ENCODE data around the gene CALCOCO2. TPM values are rescaled to one million over a fixed set of nuclear protein-coding genes. Genes with fewer than 3 reads are reported as not detected.

CALCOCO2 gene
- total and polyA plus RNA-seq, 2 of the 13 experiments (the other 11 are each of a cell fraction or from before 2014, with no cell fraction given): 72.9 to 111 TPM

DNA sequence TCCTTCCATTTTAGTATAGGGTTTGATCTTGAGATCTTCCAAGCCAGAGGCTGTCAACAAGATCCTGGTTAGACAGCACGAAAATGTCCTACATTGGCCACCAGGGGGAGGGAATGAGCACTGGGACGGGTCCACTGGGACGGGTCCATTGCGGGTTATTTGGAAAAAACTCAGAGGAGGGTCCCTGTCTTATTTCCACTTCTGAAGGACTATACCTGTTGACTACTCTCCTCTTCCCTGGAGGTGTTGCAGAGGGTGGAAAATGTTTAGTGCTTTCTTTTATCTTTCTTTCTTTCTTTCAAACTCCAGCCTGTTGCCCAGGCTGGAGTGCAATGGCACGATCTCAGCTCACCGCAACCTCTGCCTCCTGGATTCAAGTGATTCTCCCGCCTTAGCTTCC is 16.3 kb upstream of the CALCOCO2 start (continued):
- peak; percentile 66; the same call in 1 of the 2 replicates for TF ChIP-seq ZNF614 (CRISPR knock-in tag; IDR thresholded peaks at IDR 0.05; ENCODE audit: borderline replicate concordance)
- TF ChIP-seq ZNF367 (CRISPR knock-in tag; IDR thresholded peaks at IDR 0.05; ENCODE audit: borderline replicate concordance): no peak
- TF ChIP-seq, protein P1, sequence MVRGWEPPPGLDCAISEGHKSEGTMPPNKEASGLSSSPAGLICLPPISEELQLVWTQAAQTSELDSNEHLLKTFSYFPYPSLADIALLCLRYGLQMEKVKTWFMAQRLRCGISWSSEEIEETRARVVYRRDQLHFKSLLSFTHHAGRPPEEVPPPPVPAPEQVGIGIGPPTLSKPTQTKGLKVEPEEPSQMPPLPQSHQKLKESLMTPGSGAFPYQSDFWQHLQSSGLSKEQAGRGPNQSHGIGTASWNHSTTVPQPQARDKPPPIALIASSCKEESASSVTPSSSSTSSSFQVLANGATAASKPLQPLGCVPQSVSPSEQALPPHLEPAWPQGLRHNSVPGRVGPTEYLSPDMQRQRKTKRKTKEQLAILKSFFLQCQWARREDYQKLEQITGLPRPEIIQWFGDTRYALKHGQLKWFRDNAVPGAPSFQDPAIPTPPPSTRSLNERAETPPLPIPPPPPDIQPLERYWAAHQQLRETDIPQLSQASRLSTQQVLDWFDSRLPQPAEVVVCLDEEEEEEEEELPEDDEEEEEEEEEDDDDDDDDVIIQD (CRISPR knock-in tag; IDR thresholded peaks at IDR 0.05; ENCODE audit: low read depth): 0 out of 2 replicates have a peak, but pooled peaks have one; percentile 20
- TF ChIP-seq, protein P2, sequence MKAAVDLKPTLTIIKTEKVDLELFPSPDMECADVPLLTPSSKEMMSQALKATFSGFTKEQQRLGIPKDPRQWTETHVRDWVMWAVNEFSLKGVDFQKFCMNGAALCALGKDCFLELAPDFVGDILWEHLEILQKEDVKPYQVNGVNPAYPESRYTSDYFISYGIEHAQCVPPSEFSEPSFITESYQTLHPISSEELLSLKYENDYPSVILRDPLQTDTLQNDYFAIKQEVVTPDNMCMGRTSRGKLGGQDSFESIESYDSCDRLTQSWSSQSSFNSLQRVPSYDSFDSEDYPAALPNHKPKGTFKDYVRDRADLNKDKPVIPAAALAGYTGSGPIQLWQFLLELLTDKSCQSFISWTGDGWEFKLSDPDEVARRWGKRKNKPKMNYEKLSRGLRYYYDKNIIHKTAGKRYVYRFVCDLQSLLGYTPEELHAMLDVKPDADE (CRISPR knock-in tag; IDR thresholded peaks at IDR 0.05): no peak
- TF ChIP-seq, protein P3, sequence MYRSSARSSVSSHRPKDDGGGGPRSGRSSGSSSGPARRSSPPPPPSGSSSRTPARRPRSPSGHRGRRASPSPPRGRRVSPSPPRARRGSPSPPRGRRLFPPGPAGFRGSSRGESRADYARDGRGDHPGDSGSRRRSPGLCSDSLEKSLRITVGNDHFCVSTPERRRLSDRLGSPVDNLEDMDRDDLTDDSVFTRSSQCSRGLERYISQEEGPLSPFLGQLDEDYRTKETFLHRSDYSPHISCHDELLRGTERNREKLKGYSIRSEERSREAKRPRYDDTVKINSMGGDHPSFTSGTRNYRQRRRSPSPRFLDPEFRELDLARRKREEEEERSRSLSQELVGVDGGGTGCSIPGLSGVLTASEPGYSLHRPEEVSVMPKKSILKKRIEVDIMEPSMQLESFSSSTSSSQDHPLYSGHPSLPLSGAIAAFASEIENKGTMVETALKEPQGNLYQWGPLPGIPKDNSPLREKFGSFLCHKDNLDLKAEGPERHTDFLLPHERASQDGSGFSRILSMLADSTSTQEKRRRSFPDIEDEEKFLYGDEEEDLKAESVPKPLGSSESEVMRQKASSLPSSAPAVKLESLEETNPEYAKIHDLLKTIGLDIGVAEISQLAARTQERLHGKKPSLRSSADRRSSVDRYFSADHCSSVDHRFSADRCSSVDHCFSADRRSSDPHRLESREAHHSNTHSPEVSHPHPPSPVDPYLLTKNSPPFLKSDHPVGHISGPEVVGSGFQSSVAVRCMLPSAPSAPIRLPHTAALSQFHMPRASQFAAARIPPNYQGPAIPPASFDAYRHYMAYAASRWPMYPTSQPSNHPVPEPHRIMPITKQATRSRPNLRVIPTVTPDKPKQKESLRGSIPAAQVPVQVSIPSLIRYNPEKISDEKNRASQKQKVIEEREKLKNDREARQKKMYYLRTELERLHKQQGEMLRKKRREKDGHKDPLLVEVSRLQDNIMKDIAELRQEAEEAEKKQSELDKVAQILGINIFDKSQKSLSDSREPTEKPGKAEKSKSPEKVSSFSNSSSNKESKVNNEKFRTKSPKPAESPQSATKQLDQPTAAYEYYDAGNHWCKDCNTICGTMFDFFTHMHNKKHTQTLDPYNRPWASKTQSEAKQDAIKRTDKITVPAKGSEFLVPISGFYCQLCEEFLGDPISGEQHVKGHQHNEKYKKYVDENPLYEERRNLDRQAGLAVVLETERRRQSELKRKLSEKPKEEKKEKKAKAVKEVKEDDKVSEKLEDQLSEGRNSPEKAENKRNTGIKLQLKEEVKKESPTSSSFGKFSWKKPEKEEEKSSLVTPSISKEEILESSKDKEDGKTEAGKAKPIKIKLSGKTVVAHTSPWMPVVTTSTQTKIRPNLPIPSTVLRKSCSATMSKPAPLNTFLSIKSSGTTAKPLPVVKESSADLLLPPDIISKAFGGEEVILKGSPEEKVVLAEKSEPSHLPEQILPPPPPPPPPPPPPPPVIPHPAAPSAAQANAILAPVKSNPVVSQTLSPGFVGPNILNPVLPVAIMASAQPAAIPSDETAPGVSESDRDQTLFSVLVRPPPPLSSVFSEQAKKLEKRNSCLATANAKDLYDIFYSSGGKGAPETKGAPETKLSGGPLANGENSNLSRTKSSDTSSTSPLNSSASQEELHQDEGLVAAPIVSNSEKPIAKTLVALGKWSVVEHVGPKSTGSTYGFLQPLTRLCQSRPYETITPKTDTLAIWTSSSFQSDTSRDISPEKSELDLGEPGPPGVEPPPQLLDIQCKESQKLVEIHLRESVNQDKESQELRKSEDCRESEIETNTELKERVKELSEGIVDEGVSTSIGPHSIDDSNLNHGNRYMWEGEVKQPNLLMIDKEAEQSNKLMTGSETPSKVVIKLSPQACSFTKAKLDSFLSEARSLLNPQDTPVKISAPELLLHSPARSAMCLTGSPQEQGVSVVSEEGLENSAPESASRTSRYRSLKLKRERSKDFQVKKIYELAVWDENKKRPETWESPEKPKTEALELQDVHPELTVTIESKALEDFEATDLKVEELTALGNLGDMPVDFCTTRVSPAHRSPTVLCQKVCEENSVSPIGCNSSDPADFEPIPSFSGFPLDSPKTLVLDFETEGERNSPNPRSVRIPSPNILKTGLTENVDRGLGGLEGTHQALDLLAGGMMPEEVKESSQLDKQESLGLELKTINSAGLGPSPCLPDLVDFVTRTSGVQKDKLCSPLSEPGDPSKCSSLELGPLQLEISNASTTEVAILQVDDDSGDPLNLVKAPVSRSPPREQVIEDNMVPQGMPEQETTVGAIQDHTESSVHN (CRISPR knock-in tag; IDR thresholded peaks at IDR 0.05): no peak
- no peak for TF ChIP-seq IKZF4 (CRISPR knock-in tag; IDR thresholded peaks at IDR 0.05; ENCODE audit: borderline replicate concordance, low read depth, not compliant biosample characterization)
- TF ChIP-seq ARNT2 (CRISPR knock-in tag; IDR thresholded peaks at IDR 0.05; ENCODE audit: low read depth): no peak
- TF ChIP-seq, protein P4, sequence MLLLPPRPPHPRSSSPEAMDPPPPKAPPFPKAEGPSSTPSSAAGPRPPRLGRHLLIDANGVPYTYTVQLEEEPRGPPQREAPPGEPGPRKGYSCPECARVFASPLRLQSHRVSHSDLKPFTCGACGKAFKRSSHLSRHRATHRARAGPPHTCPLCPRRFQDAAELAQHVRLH (CRISPR knock-in tag; IDR thresholded peaks at IDR 0.05; ENCODE audit: borderline replicate concordance, low read depth): no peak
- no peak for TF ChIP-seq ZNF749 (CRISPR knock-in tag; IDR thresholded peaks at IDR 0.05; ENCODE audit: borderline replicate concordance)
- TF ChIP-seq NFKBIZ (CRISPR knock-in tag; IDR thresholded peaks at IDR 0.05): no peak; the same call in 1 of the 2 replicates
- no peak for TF ChIP-seq FOXM1 (CRISPR knock-in tag; IDR thresholded peaks at IDR 0.05)
- 0 out of 2 replicates have a peak, but pooled peaks have one; percentile 32 for TF ChIP-seq ZNF501 (CRISPR knock-in tag; IDR thresholded peaks at IDR 0.05)
- TF ChIP-seq, protein P5, sequence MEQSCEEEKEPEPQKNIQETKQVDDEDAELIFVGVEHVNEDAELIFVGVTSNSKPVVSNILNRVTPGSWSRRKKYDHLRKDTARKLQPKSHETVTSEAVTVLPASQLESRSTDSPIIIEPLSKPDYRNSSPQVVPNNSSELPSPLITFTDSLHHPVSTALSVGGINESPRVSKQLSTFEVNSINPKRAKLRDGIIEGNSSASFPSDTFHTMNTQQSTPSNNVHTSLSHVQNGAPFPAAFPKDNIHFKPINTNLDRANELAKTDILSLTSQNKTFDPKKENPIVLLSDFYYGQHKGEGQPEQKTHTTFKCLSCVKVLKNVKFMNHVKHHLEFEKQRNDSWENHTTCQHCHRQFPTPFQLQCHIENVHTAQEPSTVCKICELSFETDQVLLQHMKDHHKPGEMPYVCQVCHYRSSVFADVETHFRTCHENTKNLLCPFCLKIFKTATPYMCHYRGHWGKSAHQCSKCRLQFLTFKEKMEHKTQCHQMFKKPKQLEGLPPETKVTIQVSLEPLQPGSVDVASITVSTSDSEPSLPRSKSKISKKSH (CRISPR knock-in tag; IDR thresholded peaks at IDR 0.05; ENCODE audit: borderline replicate concordance): no peak
- peak; percentile 97 for TF ChIP-seq SMC3 (IDR thresholded peaks at IDR 0.05; ENCODE audit: low read length)
